GM12878 (cell line): ENCODE measurements around the gene GPR89B.

Experiments used
- BCL11A ChIP-seq: IDR thresholded peaks from 2 replicates; pipeline ENCODE4 v1.6.1; 2011; ENCODE audit warnings: low read depth, low read length
- CREM ChIP-seq: IDR thresholded peaks from 2 replicates; pipeline ENCODE4 v1.6.1; 2014; ENCODE audit warnings: antibody characterized with exemption, low read depth
- DPF2 ChIP-seq: fragments of 450-650 bp; IDR thresholded peaks from 2 replicates; pipeline ENCODE4 v1.6.1; 2017; ENCODE audit warnings: mild to moderate bottlenecking
- EGR1 ChIP-seq, 2 experiments: IDR thresholded peaks; 1 replicate in 1 of 2; 2 replicates in 1 of 2; pipeline ENCODE4 v1.6.1; 2011 to 2012; ENCODE audit warnings: low read depth in 2 of 2, low read length in 2 of 2, borderline replicate concordance in 1 of 2, mild to moderate bottlenecking in 1 of 2, moderate library complexity in 1 of 2
- EZH2 ChIP-seq: IDR thresholded peaks from 2 replicates; pipeline ENCODE4 v1.6.1; 2012; ENCODE audit warnings: low read depth, mild to moderate bottlenecking, control low read depth, inconsistent platforms, low read length, borderline replicate concordance; ENCODE audit not compliant: control insufficient read depth
- NFYB ChIP-seq: IDR thresholded peaks from 2 replicates; pipeline ENCODE4 v1.6.1; 2011; ENCODE audit warnings: low read depth, mild to moderate bottlenecking, low read length, improper control_type of control experiment, moderate library complexity; ENCODE audit not compliant: insufficient read depth
- NRF1 ChIP-seq: conservative IDR thresholded peaks from 2 replicates; pipeline ENCODE4 v1.6.1; 2011; ENCODE audit warnings: mild to moderate bottlenecking, low read depth, low read length, improper control_type of control experiment
- SUZ12 ChIP-seq: fragments of 200-600 bp; sonication (generic); IDR thresholded peaks from one replicate; pipeline ENCODE4 v1.6.1; 2018; ENCODE audit warnings: antibody characterized with exemption, mild to moderate bottlenecking; ENCODE audit not compliant: unreplicated experiment
- TF ChIP-seq, protein P1 (sequence below), 3 experiments: IDR thresholded peaks in 2 of 3; conservative IDR thresholded peaks in 1 of 3; 2 replicates each; pipeline ENCODE4 v1.5.1; 2011; ENCODE audit warnings: low read depth in 3 of 3, low read length in 3 of 3, mild to moderate bottlenecking in 3 of 3, control low read depth in 2 of 3, moderate library complexity in 2 of 3, inconsistent platforms in 1 of 3, mixed read lengths in 1 of 3; ENCODE audit not compliant: control insufficient read depth in 2 of 3, insufficient read depth in 1 of 3; ENCODE audit errors: extremely low read depth in 1 of 3
- TF ChIP-seq, protein P2 (sequence below): IDR thresholded peaks from 2 replicates; pipeline ENCODE4 v1.6.1; 2011; ENCODE audit warnings: low read depth, low read length, improper control_type of control experiment, borderline replicate concordance
- TF ChIP-seq, protein P3 (sequence below): IDR thresholded peaks from 2 replicates; pipeline ENCODE4 v1.6.1; 2012; ENCODE audit warnings: low read depth, low read length, improper control_type of control experiment

- TF ChIP-seq, protein P1, sequence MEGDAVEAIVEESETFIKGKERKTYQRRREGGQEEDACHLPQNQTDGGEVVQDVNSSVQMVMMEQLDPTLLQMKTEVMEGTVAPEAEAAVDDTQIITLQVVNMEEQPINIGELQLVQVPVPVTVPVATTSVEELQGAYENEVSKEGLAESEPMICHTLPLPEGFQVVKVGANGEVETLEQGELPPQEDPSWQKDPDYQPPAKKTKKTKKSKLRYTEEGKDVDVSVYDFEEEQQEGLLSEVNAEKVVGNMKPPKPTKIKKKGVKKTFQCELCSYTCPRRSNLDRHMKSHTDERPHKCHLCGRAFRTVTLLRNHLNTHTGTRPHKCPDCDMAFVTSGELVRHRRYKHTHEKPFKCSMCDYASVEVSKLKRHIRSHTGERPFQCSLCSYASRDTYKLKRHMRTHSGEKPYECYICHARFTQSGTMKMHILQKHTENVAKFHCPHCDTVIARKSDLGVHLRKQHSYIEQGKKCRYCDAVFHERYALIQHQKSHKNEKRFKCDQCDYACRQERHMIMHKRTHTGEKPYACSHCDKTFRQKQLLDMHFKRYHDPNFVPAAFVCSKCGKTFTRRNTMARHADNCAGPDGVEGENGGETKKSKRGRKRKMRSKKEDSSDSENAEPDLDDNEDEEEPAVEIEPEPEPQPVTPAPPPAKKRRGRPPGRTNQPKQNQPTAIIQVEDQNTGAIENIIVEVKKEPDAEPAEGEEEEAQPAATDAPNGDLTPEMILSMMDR (IDR thresholded peaks at IDR 0.05 in 2 of 3, conservative IDR thresholded peaks at IDR 0.05 in 1 of 3; ENCODE audit: control insufficient read depth in 2 of 3, extremely low read depth in 1 of 3, insufficient read depth in 1 of 3, low read depth in 3 of 3, low read length in 3 of 3) = no peak
- no peak for TF ChIP-seq NRF1
- TF ChIP-seq EZH2 = no peak
- TF ChIP-seq DPF2 = no peak
- TF ChIP-seq EGR1 (IDR thresholded peaks at IDR 0.05; ENCODE audit: borderline replicate concordance in 1 of 2, low read depth in 2 of 2, low read length in 2 of 2) = no peak
- TF ChIP-seq BCL11A = no peak
- TF ChIP-seq, protein P2, sequence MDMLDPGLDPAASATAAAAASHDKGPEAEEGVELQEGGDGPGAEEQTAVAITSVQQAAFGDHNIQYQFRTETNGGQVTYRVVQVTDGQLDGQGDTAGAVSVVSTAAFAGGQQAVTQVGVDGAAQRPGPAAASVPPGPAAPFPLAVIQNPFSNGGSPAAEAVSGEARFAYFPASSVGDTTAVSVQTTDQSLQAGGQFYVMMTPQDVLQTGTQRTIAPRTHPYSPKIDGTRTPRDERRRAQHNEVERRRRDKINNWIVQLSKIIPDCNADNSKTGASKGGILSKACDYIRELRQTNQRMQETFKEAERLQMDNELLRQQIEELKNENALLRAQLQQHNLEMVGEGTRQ = no peak
- TF ChIP-seq, protein P3, sequence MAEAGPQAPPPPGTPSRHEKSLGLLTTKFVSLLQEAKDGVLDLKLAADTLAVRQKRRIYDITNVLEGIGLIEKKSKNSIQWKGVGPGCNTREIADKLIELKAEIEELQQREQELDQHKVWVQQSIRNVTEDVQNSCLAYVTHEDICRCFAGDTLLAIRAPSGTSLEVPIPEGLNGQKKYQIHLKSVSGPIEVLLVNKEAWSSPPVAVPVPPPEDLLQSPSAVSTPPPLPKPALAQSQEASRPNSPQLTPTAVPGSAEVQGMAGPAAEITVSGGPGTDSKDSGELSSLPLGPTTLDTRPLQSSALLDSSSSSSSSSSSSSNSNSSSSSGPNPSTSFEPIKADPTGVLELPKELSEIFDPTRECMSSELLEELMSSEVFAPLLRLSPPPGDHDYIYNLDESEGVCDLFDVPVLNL = no peak
- TF ChIP-seq NFYB = no peak
- TF ChIP-seq SUZ12 = no peak
- TF ChIP-seq CREM = no peak
Observed at GRCh38 chr1:147895123-147895522, 33.1 kb upstream of the GPR89B start.
